ENCODE measurements around the gene FA2H. TPM values are rescaled to one million over a fixed set of nuclear protein-coding genes. Genes with fewer than 3 reads are reported as not detected.

The FA2H gene
- total and polyA plus RNA-seq, 2 experiments from 2014 or later, result 5.7 to 6.3 TPM

DNA sequence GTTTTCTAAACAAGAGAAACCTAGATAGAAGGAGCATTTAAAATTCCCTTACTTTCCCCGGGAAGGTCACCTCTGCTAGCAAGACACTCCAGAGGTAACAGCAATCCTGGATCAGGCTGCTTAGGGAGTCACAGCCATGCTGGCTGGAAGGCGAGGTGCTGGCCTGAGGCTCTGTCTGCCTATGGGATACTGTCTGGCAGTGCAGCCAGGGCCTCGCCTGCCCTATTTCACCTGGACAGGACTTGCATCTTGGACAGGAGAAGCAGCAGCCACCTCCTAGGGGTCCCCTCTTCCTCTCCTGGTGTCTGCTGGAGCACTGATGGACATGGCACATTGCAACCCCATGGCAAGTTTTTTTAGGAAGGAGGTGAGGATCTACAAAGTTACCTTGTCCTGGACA is 15.1 kb downstream of the FA2H start (continued):
- TF ChIP-seq, protein P1, sequence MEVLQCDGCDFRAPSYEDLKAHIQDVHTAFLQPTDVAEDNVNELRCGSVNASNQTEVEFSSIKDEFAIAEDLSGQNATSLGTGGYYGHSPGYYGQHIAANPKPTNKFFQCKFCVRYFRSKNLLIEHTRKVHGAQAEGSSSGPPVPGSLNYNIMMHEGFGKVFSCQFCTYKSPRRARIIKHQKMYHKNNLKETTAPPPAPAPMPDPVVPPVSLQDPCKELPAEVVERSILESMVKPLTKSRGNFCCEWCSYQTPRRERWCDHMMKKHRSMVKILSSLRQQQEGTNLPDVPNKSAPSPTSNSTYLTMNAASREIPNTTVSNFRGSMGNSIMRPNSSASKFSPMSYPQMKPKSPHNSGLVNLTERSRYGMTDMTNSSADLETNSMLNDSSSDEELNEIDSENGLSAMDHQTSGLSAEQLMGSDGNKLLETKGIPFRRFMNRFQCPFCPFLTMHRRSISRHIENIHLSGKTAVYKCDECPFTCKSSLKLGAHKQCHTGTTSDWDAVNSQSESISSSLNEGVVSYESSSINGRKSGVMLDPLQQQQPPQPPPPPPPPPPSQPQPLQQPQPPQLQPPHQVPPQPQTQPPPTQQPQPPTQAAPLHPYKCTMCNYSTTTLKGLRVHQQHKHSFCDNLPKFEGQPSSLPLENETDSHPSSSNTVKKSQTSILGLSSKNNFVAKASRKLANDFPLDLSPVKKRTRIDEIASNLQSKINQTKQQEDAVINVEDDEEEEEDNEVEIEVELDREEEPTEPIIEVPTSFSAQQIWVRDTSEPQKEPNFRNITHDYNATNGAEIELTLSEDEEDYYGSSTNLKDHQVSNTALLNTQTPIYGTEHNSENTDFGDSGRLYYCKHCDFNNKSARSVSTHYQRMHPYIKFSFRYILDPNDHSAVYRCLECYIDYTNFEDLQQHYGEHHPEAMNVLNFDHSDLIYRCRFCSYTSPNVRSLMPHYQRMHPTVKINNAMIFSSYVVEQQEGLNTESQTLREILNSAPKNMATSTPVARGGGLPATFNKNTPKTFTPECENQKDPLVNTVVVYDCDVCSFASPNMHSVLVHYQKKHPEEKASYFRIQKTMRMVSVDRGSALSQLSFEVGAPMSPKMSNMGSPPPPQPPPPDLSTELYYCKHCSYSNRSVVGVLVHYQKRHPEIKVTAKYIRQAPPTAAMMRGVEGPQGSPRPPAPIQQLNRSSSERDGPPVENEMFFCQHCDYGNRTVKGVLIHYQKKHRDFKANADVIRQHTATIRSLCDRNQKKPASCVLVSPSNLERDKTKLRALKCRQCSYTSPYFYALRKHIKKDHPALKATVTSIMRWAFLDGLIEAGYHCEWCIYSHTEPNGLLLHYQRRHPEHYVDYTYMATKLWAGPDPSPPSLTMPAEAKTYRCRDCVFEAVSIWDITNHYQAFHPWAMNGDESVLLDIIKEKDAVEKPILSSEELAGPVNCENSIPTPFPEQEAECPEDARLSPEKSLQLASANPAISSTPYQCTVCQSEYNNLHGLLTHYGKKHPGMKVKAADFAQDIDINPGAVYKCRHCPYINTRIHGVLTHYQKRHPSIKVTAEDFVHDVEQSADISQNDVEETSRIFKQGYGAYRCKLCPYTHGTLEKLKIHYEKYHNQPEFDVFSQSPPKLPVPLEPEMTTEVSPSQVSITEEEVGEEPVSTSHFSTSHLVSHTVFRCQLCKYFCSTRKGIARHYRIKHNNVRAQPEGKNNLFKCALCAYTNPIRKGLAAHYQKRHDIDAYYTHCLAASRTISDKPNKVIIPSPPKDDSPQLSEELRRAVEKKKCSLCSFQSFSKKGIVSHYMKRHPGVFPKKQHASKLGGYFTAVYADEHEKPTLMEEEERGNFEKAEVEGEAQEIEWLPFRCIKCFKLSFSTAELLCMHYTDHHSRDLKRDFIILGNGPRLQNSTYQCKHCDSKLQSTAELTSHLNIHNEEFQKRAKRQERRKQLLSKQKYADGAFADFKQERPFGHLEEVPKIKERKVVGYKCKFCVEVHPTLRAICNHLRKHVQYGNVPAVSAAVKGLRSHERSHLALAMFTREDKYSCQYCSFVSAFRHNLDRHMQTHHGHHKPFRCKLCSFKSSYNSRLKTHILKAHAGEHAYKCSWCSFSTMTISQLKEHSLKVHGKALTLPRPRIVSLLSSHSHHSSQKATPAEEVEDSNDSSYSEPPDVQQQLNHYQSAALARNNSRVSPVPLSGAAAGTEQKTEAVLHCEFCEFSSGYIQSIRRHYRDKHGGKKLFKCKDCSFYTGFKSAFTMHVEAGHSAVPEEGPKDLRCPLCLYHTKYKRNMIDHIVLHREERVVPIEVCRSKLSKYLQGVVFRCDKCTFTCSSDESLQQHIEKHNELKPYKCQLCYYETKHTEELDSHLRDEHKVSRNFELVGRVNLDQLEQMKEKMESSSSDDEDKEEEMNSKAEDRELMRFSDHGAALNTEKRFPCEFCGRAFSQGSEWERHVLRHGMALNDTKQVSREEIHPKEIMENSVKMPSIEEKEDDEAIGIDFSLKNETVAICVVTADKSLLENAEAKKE (CRISPR knock-in tag; IDR thresholded peaks at IDR 0.05), result no peak
- TF ChIP-seq POLR2AphosphoS5 (IDR thresholded peaks at IDR 0.05; ENCODE audit: low read depth) (no peak), JUNB (IDR thresholded peaks at IDR 0.05; ENCODE audit: unreplicated experiment) (no peak)

DNA sequence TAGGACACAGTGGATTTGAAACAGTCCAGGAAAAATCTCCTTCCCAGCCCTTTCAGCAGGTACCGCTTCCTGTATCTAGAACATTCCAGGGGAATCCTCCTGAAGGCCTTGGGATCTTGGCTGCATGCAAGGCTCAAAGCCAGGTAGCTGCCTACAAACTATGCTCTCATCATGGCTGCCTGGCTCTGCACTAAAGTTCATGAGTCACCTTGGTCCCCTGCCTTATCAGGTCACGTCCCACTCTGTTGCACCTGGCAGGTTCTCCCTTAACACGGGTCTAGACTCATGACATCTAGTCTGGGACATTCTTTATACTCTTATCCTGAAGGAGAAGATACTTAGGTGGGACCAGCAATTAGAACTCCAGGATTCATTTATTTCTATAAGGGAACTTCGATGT is 15.8 kb downstream of the FA2H start:
- Histone ChIP-seq H3K4me3 (no peak overlapping the region), H3K36me3 (ENCODE audit: insufficient read depth) (no peaks in the 10 kb centered on the region), H4K20me1 (replicated peaks; ENCODE audit: insufficient read depth) (0 out of 2 replicates have a peak, but pooled peaks cover 2% of the 10 kb centered on the region), H3F3A (replicated peaks; ENCODE audit: low read depth) (no peaks in the 10 kb centered on the region), H3K9me2 (ENCODE audit: insufficient read depth) (no peaks in the 10 kb centered on the region), H3K27ac (ENCODE audit: low read depth) (no peak overlapping the region), H3K27me3 (ENCODE audit: insufficient read depth) (no peaks in the 10 kb centered on the region), H3K79me2 (replicated peaks; ENCODE audit: insufficient read depth) (no peaks in the 10 kb centered on the region), H2AFZ (no peak overlapping the region), H3K4me2 (no peak overlapping the region), H3K4me1 (ENCODE audit: insufficient read depth) (no peaks in the 10 kb centered on the region)
- no peak overlapping the region for H3K4me3 Mint-ChIP-seq
- TF ChIP-seq EZH2phosphoT487 (IDR thresholded peaks at IDR 0.05; ENCODE audit: unreplicated experiment) (no peak), ZNF331 (CRISPR knock-in tag; IDR thresholded peaks at IDR 0.05; ENCODE audit: low read depth) (no peak)
- H3K27me3 Mint-ChIP-seq (ENCODE audit: insufficient read depth, low read depth, poor library complexity), result no peaks in the 10 kb centered on the region
- DNase-seq (ENCODE audit: low spot score) (no peak), ATAC-seq (no peak)
- H3K27ac Mint-ChIP-seq, result no peak overlapping the region
- H3K36me3 Mint-ChIP-seq (ENCODE audit: low read depth), result no peaks in the 10 kb centered on the region
- H3K9me3 Mint-ChIP-seq, result no peaks in the 10 kb centered on the region
- no peaks in the 10 kb centered on the region for H3K4me1 Mint-ChIP-seq

DNA sequence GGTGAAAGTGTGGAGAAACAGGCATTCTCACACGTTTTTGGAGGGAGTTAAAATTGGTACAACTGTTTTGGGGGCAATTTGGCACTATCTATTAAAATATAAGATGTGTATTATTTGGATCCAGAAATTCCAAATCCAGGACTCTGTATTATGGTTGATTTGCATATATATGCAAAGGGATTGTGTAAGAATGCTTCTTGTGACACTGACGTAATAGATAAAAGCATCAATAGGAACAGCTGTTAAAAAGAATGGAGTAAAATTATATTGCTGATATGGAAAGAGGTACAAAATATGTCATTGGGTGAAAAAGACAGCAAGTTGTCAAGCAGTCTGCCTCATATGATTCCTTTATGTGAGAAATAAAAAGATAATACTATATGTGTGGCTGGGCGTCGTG is 17.3 kb downstream of the FA2H start:
- H3F3A ChIP-seq (replicated peaks; ENCODE audit: low read depth), result no peaks in the 10 kb centered on the region
- DNase-seq (ENCODE audit: low spot score), result no peak
- no peak overlapping the region for H3K4me3 Mint-ChIP-seq
- TF ChIP-seq, protein P2, sequence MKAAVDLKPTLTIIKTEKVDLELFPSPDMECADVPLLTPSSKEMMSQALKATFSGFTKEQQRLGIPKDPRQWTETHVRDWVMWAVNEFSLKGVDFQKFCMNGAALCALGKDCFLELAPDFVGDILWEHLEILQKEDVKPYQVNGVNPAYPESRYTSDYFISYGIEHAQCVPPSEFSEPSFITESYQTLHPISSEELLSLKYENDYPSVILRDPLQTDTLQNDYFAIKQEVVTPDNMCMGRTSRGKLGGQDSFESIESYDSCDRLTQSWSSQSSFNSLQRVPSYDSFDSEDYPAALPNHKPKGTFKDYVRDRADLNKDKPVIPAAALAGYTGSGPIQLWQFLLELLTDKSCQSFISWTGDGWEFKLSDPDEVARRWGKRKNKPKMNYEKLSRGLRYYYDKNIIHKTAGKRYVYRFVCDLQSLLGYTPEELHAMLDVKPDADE (IDR thresholded peaks at IDR 0.05), result no peak
- TF ChIP-seq JUNB (IDR thresholded peaks at IDR 0.05; ENCODE audit: unreplicated experiment) (no peak), CREB1 (CRISPR knock-in tag; IDR thresholded peaks at IDR 0.05; ENCODE audit: low read depth) (no peak)
- TF ChIP-seq, protein P3, sequence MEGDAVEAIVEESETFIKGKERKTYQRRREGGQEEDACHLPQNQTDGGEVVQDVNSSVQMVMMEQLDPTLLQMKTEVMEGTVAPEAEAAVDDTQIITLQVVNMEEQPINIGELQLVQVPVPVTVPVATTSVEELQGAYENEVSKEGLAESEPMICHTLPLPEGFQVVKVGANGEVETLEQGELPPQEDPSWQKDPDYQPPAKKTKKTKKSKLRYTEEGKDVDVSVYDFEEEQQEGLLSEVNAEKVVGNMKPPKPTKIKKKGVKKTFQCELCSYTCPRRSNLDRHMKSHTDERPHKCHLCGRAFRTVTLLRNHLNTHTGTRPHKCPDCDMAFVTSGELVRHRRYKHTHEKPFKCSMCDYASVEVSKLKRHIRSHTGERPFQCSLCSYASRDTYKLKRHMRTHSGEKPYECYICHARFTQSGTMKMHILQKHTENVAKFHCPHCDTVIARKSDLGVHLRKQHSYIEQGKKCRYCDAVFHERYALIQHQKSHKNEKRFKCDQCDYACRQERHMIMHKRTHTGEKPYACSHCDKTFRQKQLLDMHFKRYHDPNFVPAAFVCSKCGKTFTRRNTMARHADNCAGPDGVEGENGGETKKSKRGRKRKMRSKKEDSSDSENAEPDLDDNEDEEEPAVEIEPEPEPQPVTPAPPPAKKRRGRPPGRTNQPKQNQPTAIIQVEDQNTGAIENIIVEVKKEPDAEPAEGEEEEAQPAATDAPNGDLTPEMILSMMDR (conservative IDR thresholded peaks at IDR 0.05; ENCODE audit: low read depth in 2 of 2), result no peak
- H3K27ac Mint-ChIP-seq, result no peak overlapping the region
- no peaks in the 10 kb centered on the region for H3K27me3 ChIP-seq (ENCODE audit: insufficient read depth)
- H3K36me3 ChIP-seq (ENCODE audit: insufficient read depth), result no peaks in the 10 kb centered on the region
- no peaks in the 10 kb centered on the region for H3K4me1 ChIP-seq (ENCODE audit: insufficient read depth)
- H4K20me1 ChIP-seq (replicated peaks; ENCODE audit: insufficient read depth), result 0 out of 2 replicates have a peak, but pooled peaks cover 3% of the 10 kb centered on the region
- no peak overlapping the region for H2AFZ ChIP-seq
- no peaks in the 10 kb centered on the region for H3K79me2 ChIP-seq (replicated peaks; ENCODE audit: insufficient read depth)
- peaks cover 1% of the 10 kb centered on the region; the same call in 1 of the 3 replicates for H3K9me3 Mint-ChIP-seq
- no peak overlapping the region for H3K4me3 ChIP-seq
- H3K4me2 ChIP-seq, result no peak overlapping the region
- ATAC-seq, result no peak
- H3K9me2 ChIP-seq (ENCODE audit: insufficient read depth), result no peaks in the 10 kb centered on the region
- H3K36me3 Mint-ChIP-seq (ENCODE audit: low read depth), result no peaks in the 10 kb centered on the region
- no peaks in the 10 kb centered on the region for H3K27me3 Mint-ChIP-seq (ENCODE audit: insufficient read depth, low read depth, poor library complexity)
- no peaks in the 10 kb centered on the region for H3K4me1 Mint-ChIP-seq
- no peak overlapping the region for H3K27ac ChIP-seq (ENCODE audit: low read depth)

Measured in GM23338 (cell line).